ENCODE data around the gene CREG2.
"Not testable (repeated sequence)": the region's sequence is repeated elsewhere in the genome, so short reads cannot be mapped to it uniquely, and the experiment has no call there.

The CREG2 gene

DNA sequence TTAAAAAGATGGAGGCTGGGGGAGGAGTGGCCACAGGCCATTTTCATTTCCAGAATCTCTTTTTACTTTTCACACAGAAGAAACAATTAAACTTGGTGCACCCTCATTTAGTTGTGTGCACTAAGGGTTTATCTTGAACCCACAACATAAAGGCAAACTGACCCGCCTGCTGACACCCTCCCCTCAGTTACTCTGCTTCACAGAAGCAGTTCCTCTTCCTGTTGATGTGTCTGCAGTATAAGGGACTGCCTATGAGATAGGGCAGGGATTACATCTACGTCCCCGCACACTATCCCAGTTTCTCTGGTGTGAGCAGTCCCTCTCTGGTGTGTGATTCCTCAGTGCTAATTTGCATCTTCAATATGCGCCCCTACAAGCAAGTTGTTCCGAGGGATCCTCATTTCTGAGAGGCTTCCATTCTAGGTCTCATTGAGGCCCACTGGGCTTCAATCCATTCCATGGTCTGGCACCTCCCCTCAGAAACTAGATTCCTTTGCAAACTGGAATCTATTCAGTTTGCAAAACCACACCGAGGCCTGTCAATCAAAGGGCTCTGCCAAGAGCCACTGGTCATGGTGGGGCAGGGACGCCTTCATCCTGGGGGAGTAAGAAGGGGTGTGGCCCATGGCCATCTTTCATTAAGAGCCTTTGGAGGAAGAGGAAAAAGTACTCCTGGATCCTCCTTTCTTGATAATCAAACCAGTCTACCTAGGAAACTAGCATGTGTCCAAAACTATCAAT is 12.3 kb downstream of the CREG2 start:
- no peak for DNase-seq (ENCODE audit: low spot score)

DNA sequence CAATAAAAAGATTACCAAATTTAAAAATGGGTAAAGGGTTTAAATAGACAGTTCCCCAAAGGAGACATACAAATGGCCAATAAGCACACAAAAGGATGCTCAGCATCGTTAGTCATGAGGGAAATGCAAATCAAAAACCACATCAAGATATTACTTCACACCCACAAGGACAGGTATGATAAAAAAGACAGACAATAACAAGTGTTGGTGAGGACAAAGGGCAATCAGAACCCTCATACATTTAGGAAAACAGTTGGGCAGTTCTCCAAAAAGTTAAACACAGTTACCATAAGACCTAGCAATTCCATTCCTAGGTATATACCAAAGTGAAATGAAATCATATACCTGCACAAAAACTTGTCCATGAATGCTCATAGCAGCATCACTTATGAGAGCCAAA is 14.5 kb downstream of the CREG2 start:
- DNase-seq (ENCODE audit: low spot score): no peak

DNA sequence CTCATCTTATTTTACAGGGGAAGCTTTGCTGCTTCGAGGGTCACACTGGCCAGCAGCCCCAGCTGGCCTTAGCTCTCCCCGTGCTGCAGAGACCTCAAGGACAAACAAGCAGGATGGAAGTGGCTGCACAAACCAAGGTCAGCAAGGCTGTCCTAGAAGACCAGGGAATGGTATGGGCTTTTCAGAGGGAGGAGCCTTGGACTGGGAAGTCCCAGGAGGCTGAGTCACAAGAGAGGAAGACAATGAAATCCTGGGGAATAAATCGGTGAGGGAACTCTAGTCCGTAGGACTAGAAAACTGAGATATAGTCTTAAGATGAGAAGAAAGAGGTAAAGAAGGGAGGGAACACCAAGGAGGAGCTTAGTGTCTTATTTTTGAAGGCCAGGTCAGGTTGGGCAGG is 15.7 kb downstream of the CREG2 start:
- no peak for DNase-seq (ENCODE audit: low spot score)

DNA sequence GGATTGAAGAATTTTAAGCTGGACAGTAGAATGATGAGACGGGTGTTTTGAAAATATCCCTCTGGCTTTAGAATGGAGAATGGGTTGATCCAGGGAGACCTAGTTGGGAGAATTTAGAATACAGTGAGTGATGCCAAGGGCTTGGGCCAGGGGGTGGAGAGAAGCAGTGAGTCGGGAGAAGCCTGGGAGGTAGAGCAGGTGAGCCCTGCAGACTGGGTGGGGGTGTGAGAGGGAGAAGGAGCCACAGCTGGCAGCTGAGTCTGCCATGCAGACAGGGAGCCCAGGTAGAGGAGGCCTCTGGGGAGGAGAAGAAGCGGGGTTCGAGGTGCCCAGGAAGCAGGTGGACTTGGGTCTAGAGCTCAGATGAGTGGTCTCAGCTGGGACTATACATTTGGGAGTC is 18.2 kb downstream of the CREG2 start:
- DNase-seq (ENCODE audit: low spot score): no peak

DNA sequence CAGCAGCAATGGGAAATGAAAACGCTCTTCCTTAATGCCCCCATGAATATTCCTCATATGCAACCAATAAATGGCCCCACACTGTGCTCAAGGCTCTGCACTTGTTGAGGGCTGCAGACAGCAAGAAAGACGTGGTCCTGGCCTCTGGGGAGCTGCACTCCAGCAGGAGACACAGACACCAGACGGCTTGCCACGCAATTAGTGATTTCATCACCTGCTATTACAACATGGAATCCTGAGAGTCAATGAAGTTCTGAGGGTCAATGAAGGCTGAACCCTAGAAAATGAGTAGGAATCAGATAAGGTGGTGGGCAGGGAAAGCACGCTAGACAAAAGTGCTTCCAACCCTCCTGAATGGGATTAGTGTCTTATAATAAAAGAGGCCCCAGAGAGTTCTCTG is 18.9 kb downstream of the CREG2 start:
- DNase-seq (ENCODE audit: low spot score): no peak

DNA sequence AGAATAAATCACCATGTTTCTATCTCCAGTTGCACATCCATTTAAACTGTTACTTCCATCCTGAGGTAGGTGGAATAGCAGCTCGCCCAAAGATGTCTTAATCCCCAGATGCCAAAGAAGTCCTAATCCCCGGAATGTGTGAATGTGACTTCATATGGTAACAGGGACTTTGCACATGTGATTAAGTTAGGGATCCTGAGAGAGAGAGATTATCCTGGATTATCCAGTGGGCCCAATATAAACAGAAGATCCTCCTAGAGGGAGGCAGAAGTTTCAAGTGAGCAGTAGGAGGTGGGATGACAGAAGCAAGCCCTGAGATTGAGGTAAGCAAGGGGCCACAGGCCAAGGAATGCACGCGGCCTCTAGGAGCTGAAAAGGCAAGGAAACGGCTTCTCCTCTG is 19.8 kb downstream of the CREG2 start:
- DNase-seq (ENCODE audit: low spot score): no peak

DNA sequence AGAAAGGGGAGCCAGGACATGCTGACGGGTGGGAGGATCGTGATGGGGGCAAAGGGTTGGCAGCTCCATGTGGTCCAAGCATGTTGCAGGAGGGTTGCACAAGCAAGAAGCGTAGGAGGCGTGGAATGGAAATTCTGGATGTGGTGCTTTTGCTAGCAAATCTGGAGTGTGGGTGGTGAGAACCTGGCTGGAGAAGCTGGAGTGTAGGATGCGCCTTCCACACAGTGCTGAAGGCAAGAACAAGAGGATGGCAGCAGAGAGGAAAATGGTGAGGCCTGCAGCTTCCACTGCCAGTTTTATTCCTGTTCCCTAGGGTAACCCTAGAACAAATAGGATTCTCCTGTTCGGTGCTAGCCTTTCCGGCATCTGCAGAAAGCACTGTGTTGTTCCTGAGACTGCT is 22.4 kb downstream of the CREG2 start:
- no peak for DNase-seq (ENCODE audit: low spot score)

DNA sequence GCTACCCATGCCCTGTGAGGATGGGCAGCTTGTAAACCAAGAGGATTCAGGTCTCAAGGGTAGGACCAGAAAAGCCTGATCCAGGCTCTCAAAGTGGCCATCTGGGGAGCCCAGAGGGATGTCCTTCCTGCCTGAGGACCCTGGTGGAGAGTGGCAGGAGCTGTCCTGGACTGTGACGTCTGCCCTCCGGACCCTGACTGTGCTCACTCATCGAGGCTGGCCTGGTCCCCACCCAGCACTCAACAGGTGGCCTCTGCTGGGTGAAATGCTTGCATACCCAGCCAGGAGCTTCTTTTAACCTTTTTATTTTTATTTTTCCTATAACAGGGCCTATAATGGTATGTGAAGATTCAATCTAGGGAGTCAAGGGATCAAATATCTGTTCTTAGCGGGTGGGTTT is 24.5 kb downstream of the CREG2 start:
- no peak for DNase-seq (ENCODE audit: low spot score)

DNA sequence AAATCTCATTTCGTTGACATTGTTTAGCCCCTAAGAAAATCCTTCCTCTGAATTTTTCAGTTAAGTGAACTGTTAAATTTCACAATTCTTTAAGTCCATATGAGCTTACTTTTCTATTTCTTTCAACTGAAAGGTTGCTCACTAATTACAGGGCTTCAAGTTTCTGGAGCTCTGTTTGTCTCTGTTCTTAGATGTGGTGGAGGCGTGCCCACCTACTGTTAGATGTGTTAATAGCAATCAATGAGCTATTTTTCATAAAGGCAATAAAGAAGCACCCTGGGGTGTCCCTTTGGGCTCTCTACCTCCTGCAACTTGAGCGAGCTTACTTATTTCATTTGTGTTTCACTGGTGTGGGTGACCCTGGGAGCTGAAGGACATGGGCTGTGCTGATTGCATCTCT is 25.0 kb downstream of the CREG2 start:
- no peak for DNase-seq (ENCODE audit: low spot score)

DNA sequence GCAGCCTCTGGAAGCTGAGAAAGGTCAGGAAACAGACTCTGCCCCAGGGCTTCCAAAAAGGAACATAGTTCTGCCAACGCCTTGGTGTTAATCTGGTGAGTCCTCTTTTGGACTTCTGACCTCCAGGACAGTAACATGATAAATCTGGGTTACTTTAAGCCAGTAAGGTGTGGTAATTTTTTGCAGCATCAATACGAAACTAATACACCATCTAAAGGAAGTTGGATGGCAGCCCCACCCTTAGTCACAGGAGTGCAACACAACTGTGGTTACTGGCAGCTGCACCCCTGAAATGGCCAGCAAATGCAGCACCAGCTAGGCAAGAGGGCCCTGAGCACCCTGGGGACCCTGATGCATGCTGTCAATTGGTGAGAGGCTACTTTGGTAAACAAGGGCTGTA is 25.8 kb downstream of the CREG2 start:
- DNase-seq (ENCODE audit: low spot score): no peak

DNA sequence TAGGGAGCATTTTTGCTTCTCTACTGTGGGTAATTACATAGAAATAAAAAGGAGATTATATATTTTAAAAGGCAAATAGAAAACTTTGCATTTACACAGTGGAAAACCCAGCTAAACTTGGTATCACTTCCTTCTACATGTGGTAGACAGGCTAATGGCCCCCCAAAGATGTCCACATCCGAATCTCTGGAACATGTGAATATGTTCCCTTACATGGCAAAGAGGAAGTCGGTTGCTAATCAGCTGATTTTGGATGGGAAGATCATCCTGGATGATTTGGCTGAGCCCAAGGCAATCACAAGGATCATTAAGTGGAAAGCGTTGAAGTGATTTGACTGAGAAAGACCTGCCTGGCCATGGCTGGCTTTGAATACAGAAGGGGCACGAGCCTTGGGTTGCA is 26.2 kb downstream of the CREG2 start:
- no peak for DNase-seq (ENCODE audit: low spot score)

DNA sequence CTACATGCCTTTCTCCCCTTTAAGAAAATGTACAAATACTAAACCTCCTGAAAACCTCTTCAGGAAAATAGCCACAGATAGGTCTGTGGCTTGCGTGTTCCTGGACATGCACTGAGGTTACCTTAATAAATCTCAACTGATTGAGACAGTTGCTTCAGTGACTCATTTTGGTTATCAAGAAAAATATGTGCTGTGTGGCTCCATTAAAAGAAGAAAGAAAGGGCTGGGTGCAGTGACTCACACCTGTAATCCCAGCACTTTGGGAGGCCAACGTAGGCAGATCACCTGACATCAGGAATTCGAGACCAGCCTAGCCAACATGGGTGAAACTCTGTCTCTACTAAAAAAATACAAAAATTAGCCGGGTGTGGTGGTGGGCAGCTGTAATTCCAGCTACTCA is 27.1 kb downstream of the CREG2 start:
- DNase-seq (ENCODE audit: low spot score): no peak

DNA sequence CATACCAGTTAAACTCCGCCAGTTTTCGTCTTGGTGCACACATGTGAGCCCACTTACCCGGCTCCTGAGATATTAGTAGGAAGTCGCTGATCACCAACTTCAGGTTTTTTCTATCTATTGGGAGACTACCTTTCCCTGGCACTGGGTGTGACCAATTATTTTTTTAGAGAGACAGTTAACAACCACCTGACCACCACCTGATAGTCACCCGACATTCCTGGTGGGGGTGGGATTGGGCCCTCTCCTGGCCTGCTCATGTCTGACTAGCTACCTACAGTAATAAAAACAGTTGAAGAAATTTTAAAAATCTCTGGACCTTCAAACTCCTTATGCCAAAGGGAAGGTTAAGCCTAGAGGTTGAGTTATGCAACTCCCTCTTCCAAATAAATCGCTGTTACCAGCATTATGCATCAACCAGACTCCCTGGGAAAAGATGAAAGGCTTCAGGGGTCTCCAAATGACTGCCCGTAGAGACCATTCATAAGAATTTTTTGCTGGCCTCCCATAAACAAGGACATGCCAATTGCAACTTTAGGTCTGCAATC is 27.8 kb downstream of the CREG2 start:
- DNase-seq (ENCODE audit: low spot score): no peak

DNA sequence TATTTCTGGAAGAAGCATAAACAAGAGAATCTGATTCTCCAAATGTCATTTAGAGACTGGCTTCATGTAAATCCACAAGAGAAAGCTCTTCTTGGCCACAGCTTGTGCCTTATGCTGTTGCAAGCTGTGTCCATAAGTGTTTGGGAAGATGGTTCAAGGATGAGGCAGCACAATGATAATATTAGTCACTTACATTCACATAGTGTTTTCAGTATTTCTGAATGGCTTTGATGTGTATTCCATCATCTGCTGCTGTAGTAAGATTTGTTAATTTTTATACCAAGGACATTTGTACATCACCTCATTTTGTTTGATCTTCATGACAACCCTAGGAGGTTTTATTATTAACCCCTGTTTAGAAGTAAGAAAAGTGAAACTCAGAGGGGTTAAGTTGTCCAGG is 29.9 kb downstream of the CREG2 start:
- no peak for DNase-seq (ENCODE audit: low spot score)

DNA sequence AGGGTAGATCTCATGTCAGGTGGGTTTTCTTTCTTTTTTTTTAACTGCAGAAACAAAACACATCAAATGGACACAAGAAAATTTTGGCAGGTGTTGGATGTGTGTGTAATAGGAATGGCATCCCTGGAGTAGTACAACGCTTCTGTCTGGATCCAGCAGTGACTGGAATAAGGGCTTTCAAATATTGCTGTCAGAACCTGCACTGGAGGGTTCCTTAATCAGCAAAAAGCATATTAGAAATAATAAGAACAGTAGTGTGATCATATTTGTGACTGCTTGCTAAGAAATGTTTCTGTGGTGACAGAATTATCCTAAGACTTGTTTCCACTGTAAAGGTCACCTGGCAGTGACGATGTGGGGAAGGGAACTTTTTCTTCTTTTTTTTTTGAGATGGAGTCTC is 30.8 kb downstream of the CREG2 start:
- no peak for DNase-seq (ENCODE audit: low spot score)

DNA sequence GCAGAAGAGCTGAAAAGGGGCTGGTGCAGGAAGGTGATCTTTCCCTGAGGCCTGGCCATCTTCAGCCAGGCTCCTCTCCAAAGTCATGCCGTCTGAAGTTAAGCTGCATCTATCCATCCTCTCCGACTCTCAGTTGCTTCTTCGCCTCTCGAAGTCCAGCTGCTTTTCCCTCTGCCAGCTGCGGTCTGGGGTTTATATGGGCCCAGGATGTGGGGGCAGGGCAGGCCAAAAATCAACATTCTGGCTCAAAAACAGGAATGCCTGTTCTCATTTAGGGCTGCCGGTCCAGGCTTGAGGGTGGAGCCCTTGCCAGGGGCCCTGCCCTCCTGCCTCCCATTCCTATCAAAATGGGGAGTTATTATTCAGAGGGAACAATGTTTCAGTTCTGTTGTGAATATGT is 31.2 kb downstream of the CREG2 start:
- no peak for DNase-seq (ENCODE audit: low spot score)

DNA sequence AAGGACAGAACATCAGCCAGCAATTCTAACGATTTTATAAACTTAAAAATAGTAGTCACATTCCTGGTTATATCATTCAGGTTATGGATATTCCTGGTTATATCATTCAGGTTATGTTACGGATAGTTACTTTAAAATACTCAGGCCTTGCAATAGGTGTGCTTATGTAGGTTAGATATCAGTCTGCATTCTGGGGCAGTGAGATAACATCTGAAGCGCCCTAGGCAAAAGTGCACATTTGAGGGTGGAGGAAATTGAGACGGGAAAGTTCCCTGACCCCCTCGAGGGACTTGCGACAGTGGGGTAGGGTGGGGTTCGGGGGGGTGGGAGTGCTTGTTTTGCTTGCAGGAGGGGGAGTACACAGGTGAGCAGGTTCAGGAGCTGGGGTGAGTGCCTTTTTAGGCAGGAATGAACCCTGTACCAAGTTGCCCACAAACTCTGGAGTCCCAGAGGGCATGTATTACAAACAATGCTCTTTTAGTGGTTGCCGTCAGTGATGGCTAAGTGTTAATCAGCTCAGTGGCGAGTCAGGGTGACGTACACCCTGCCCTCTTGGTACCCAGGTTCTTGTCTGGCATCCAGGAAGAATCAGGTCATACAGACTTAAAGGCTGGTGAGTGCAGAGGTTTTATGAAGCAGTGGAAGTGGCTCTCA is 31.8 kb downstream of the CREG2 start:
- DNase-seq (ENCODE audit: low spot score): no peak

DNA sequence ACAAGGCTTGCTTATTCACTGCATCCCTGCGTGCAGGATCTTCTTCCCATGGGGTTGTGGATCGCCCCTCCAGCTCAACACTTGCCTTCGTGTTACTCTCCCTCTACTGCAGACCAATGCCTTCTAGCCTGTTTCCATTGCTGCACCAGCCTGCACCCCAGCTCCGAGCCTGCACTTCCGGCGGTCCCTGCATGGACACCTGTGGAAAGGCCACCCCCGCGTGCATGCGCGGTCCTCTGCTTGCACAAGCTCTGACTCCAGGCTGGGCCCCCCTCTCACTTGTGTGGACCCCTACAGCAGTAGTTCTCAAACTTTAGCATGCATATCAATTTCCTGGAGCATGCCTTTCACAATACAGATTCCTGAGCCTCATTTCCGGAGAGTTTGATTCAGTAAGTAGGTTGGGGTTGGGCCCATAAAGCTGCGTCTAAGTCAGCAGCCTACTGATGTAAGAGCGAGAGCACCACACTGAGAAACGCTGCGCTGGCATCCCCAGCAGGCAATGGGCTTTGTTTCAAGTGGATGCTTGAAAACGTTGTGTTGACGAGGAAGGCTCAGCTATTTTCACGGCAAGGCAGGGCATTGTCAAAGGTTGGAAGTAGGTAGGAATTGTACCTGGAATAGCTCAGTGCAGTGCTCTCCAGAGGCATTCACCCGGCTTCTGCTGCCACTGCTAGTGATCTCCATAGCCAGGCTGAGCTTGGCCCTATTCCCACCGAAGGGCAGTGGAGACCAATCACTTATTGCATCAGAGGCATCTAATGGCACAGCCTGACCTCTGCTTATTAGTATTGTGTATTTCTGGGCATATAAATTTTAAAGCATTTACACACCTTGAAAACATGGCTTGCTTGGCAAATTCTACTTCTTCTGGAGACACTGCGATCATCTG is 32.6 kb downstream of the CREG2 start:
- DNase-seq (ENCODE audit: low spot score): no peak

DNA sequence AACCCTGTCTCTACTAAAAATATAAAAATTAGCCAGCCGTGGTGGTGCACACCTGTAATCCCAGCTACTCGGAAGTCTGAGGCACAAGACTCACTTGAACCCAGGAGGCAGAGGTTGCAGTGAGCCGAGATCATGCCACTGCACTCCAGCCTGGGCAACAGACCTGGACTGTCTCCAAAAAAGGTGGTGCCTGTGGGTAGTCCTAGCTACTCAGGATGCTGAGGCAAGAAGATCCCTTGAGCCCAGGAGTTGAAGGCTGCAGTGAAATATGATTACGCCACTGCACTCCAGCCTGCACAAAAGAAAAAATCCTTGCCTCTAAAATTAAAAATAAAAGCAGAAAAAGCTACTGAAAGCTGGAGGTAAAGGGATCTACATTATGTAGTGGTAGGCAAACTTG is 34.7 kb downstream of the CREG2 start:
- not testable (repeated sequence) for DNase-seq (ENCODE audit: low spot score)

DNA sequence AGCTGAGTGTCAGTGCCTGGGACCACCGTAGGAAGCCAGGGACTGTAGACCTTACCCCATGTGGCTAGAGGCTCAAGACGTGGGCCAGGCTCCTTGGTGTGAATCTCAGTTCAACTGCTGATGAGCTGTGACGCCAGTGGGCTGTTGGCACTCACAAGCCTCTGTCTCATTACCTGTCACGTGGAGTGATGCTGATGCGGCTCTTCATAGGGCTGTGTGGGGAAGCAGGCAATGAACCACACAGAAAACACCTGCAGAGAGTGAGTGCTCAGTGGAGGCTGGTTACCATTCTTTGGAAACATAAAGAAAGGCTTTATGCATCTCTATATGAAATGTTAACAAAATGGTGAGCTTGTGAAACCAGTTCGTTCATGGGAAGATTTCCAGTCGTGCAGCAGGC is 36.1 kb downstream of the CREG2 start:
- DNase-seq (ENCODE audit: low spot score): no peak

DNA sequence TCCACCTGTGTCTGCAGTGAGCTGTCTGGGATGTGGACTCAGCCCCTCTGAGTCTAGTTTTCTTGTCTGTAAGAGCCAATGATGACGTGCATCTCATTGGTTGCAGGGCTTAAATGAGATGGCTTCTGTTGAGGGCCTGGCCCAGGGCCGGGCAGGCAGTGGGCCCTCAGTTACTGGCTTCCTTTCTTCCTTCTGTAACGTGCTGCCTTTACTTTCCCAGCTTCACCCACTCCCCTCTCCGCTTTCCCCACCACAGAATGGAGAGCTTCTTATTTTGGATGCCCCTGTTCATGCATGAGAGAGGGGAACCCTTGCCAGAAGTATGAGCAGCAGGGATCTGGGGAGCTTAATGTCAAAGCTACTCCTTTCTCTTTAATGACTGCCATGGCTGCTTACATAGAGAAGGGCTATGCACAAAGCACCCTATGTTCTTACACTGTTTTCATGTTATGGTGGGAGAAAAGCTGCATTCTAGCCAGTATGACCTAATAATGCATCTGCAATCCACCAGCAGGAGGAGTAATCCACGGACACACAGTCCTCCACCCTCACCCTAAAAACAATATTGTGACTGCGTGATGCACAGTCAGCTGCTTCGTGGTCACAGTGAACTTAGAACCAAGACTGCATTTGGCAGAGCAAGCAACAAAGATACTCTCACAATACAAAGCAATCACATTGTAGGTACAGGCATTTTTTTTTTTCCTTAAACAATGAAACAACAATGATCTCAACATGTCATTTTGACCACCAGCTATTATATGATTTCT is 37.2 kb downstream of the CREG2 start:
- DNase-seq (ENCODE audit: low spot score): no peak

DNA sequence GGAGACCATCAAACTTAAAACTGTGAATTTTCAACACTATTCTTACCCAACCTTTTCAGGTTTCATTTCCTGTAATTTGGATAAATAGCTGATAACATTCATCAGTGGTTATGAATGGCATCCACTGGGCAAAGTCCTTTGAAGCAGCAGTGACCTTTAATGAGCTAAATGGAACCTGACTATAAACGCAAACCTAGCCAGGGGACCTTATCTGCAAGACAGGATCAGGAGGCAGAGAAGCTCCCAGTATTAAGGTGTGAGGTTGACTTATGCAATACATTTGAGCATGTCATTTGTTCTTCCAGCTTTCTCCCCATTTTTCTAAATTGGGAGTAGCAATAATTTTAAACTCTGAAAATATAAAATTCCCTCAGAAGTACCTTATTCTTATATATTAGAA is 38.4 kb downstream of the CREG2 start:
- no peak for DNase-seq (ENCODE audit: low spot score)

Measured in SK-N-DZ (cell line).